ENCODE results near the gene TICRR.
"Not testable (repeated sequence)": the region's sequence is repeated elsewhere in the genome, so short reads cannot be mapped to it uniquely, and the experiment has no call there.

TICRR gene

GRCh38 chr15:89539027-89539426, 36.2 kb upstream of the TICRR start:
- no peak overlapping the region for H3K4me2 ChIP-seq (ENCODE audit: low read length, poor library complexity, severe bottlenecking)
- no peaks in the 10 kb centered on the region for H3K36me3 ChIP-seq (ENCODE audit: control insufficient read depth in 1 of 2, insufficient read depth in 2 of 2, low read depth in 1 of 2, low read length in 2 of 2)
- H4K91ac ChIP-seq (ENCODE audit: low read length) = no peak overlapping the region
- H2BK5ac ChIP-seq (ENCODE audit: low read depth, low read length, poor library complexity, severe bottlenecking) = no peak overlapping the region
- peaks cover 4 to 28% of the 10 kb centered on the region in 2 experiments for H3K27me3 ChIP-seq (ENCODE audit: control insufficient read depth in 1 of 2, insufficient read depth in 1 of 2, low read length in 2 of 2)
- no peak overlapping the region for H2AK5ac ChIP-seq (ENCODE audit: low read length, severe bottlenecking)
- H4K8ac ChIP-seq (ENCODE audit: low read length) = no peak overlapping the region
- H3K4ac ChIP-seq (ENCODE audit: low read depth in 1 of 2, low read length in 2 of 2) = no peak overlapping the region
- no peak for DNase-seq
- no peak overlapping the region for H2BK120ac ChIP-seq (ENCODE audit: low read depth, low read length)
- no peak overlapping the region for H2AFZ ChIP-seq (ENCODE audit: low read depth, low read length)
- H3K14ac ChIP-seq (ENCODE audit: low read length in 2 of 2) = no peak overlapping the region
- H3K18ac ChIP-seq (ENCODE audit: low read depth in 1 of 2, low read length in 2 of 2) = no peak overlapping the region
- H3K9ac ChIP-seq (ENCODE audit: low read length) = no peak overlapping the region
- no peak overlapping the region for H3K4me3 ChIP-seq (ENCODE audit: insufficient read depth in 1 of 2, low read depth in 1 of 2, low read length in 2 of 2)
- no peak overlapping the region for H2BK12ac ChIP-seq (ENCODE audit: low read length in 2 of 2)
- no peak overlapping the region for H2BK15ac ChIP-seq (ENCODE audit: low read depth, poor library complexity, severe bottlenecking)
- no peaks in the 10 kb centered on the region for H3K4me1 ChIP-seq (ENCODE audit: control insufficient read depth, insufficient read depth, low read depth, low read length)
- no peaks in the 10 kb centered on the region for H3K79me1 ChIP-seq (replicated peaks; ENCODE audit: low read length, poor library complexity, severe bottlenecking)
- no peak overlapping the region for H3K23ac ChIP-seq (ENCODE audit: low read length in 2 of 2)
- no peak overlapping the region for H3K27ac ChIP-seq (ENCODE audit: low read length, poor library complexity, severe bottlenecking)
- peaks cover 5% of the 10 kb centered on the region for H3K9me3 ChIP-seq (ENCODE audit: control insufficient read depth, low read length)
- WGBS = 53% methylated on average over 2 of the region's 2 CpGs

- H3K9me3 ChIP-seq (ENCODE audit: control insufficient read depth, low read length) = peaks cover 4% of the 10 kb centered on the region
- no peak overlapping the region for H2BK5ac ChIP-seq (ENCODE audit: low read depth, low read length, poor library complexity, severe bottlenecking)
These were observed 32.9 kb upstream of the TICRR start for GRCh38 chr15:89542369-89542768.

DNA sequence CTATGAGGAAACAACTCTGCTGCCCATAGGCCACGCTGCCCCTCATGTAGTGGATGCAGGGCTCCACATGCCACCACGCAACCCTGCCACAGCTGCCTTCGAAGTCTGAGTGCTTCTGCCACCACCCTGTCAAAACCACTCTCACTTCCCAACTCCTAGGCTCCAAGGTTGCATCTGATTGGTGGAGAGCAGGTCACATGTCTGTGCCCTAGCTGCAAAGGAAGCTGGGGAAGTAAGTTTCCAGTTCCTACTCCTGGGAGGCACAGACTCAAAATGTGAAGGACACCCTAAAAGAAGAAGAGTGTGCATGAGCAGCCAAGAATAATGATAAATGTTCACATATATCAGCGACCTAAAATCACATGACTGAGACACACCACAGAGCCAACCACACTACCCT, 31.9 kb upstream of the TICRR start:
- Histone ChIP-seq H3K23ac (ENCODE audit: low read length in 2 of 2) (no peak overlapping the region), H3K36me3 (ENCODE audit: control insufficient read depth in 1 of 2, insufficient read depth in 2 of 2, low read depth in 1 of 2, low read length in 2 of 2) (no peaks in the 10 kb centered on the region), H3K4me3 (ENCODE audit: insufficient read depth in 1 of 2, low read depth in 1 of 2, low read length in 2 of 2) (no peak overlapping the region), H4K91ac (ENCODE audit: low read length) (no peak overlapping the region), H3K9me3 (ENCODE audit: control insufficient read depth, low read length) (no peaks in the 10 kb centered on the region), H3K4me2 (ENCODE audit: low read length, poor library complexity, severe bottlenecking) (no peak overlapping the region), H4K8ac (ENCODE audit: low read length) (peak overlapping the region; percentile 30), H3K9ac (ENCODE audit: low read length) (no peak overlapping the region), H2BK120ac (ENCODE audit: low read depth, low read length) (no peak overlapping the region), H2BK12ac (ENCODE audit: low read length in 2 of 2) (no peak overlapping the region), H3K27ac (ENCODE audit: low read length, poor library complexity, severe bottlenecking) (no peak overlapping the region), H2AFZ (ENCODE audit: low read depth, low read length) (no peak overlapping the region), H3K79me1 (replicated peaks; ENCODE audit: low read length, poor library complexity, severe bottlenecking) (no peaks in the 10 kb centered on the region), H2BK5ac (ENCODE audit: low read depth, low read length, poor library complexity, severe bottlenecking) (no peak overlapping the region), H3K4ac (ENCODE audit: low read depth in 1 of 2, low read length in 2 of 2) (no peak overlapping the region), H3K14ac (ENCODE audit: low read length in 2 of 2) (no peak overlapping the region), H3K27me3 (ENCODE audit: control insufficient read depth in 1 of 2, insufficient read depth in 1 of 2, low read length in 2 of 2) (peaks cover 15 to 57% of the 10 kb centered on the region in 2 experiments), H2AK5ac (ENCODE audit: low read length, severe bottlenecking) (no peak overlapping the region), H3K18ac (ENCODE audit: low read depth in 1 of 2, low read length in 2 of 2) (no peak overlapping the region), H2BK15ac (ENCODE audit: low read depth, poor library complexity, severe bottlenecking) (no peak overlapping the region), H3K4me1 (ENCODE audit: control insufficient read depth, insufficient read depth, low read depth, low read length) (no peaks in the 10 kb centered on the region)
- DNase-seq = no peak
- 72% methylated on average over 4 of the region's 4 CpGs for WGBS

More at GRCh38 chr15:89542369-89542768, 32.9 kb upstream of the TICRR start:
- H3K4me2 ChIP-seq (ENCODE audit: low read length, poor library complexity, severe bottlenecking) = no peak overlapping the region
- H3K4me1 ChIP-seq (ENCODE audit: control insufficient read depth, insufficient read depth, low read depth, low read length) = no peaks in the 10 kb centered on the region
- no peak overlapping the region for H2AFZ ChIP-seq (ENCODE audit: low read depth, low read length)
- H3K27ac ChIP-seq (ENCODE audit: low read length, poor library complexity, severe bottlenecking) = no peak overlapping the region
- no peak overlapping the region for H3K14ac ChIP-seq (ENCODE audit: low read length in 2 of 2)
- no peak overlapping the region for H3K9ac ChIP-seq (ENCODE audit: low read length)
- no peak overlapping the region for H3K18ac ChIP-seq (ENCODE audit: low read depth in 1 of 2, low read length in 2 of 2)
- peaks cover 12 to 47% of the 10 kb centered on the region in 2 experiments for H3K27me3 ChIP-seq (ENCODE audit: control insufficient read depth in 1 of 2, insufficient read depth in 1 of 2, low read length in 2 of 2)
- no peak overlapping the region for H4K8ac ChIP-seq (ENCODE audit: low read length)
- WGBS = 68% methylated on average over 2 of the region's 3 CpGs
- H2BK12ac ChIP-seq (ENCODE audit: low read length in 2 of 2) = no peak overlapping the region
- no peak overlapping the region for H3K4ac ChIP-seq (ENCODE audit: low read depth in 1 of 2, low read length in 2 of 2)
- H3K23ac ChIP-seq (ENCODE audit: low read length in 2 of 2) = no peak overlapping the region
- H2BK120ac ChIP-seq (ENCODE audit: low read depth, low read length) = no peak overlapping the region
- no peak overlapping the region for H3K4me3 ChIP-seq (ENCODE audit: insufficient read depth in 1 of 2, low read depth in 1 of 2, low read length in 2 of 2)
- no peak overlapping the region for H2BK15ac ChIP-seq (ENCODE audit: low read depth, poor library complexity, severe bottlenecking)
- no peak overlapping the region for H4K91ac ChIP-seq (ENCODE audit: low read length)
- H3K79me1 ChIP-seq (replicated peaks; ENCODE audit: low read length, poor library complexity, severe bottlenecking) = no peaks in the 10 kb centered on the region
- DNase-seq = no peak
- no peak overlapping the region for H2AK5ac ChIP-seq (ENCODE audit: low read length, severe bottlenecking)
- H3K36me3 ChIP-seq (ENCODE audit: control insufficient read depth in 1 of 2, insufficient read depth in 2 of 2, low read depth in 1 of 2, low read length in 2 of 2) = no peaks in the 10 kb centered on the region

DNA sequence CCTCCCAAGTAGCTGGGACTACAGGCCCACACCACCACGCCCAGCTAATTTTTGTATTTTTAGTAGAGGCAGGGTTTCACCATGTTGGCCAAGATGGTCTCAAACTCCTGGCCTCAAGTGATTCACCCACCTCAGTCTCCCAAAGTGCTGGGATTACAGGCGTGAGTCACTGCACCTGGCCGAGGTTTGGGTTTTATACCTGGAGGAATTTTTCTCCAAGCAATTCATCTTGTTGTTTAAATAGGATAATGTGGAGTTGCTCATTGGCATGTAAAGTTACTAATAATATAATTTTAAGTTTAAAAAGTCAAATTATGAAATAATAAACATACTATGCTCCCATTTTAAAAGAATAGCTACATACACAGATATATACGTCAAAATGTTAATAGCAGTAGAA, 26.1 kb upstream of the TICRR start:
- H3K23ac ChIP-seq (ENCODE audit: low read length in 2 of 2); H3K36me3 ChIP-seq (ENCODE audit: control insufficient read depth in 1 of 2, insufficient read depth in 2 of 2, low read depth in 1 of 2, low read length in 2 of 2); H4K91ac ChIP-seq (ENCODE audit: low read length); H3K14ac ChIP-seq (ENCODE audit: low read length in 2 of 2); H2BK5ac ChIP-seq (ENCODE audit: low read depth, low read length, poor library complexity, severe bottlenecking); H2AFZ ChIP-seq (ENCODE audit: low read depth, low read length); H2BK120ac ChIP-seq (ENCODE audit: low read depth, low read length); H3K4me2 ChIP-seq (ENCODE audit: low read length, poor library complexity, severe bottlenecking); H3K9me3 ChIP-seq (ENCODE audit: control insufficient read depth, low read length); H3K27ac ChIP-seq (ENCODE audit: low read length, poor library complexity, severe bottlenecking); H3K9ac ChIP-seq (ENCODE audit: low read length); H2BK12ac ChIP-seq (ENCODE audit: low read length in 2 of 2); H4K8ac ChIP-seq (ENCODE audit: low read length); H3K4me3 ChIP-seq (ENCODE audit: insufficient read depth in 1 of 2, low read depth in 1 of 2, low read length in 2 of 2); H3K18ac ChIP-seq (ENCODE audit: low read depth in 1 of 2, low read length in 2 of 2); H2AK5ac ChIP-seq (ENCODE audit: low read length, severe bottlenecking); DNase-seq; H3K4ac ChIP-seq (ENCODE audit: low read depth in 1 of 2, low read length in 2 of 2); H2BK15ac ChIP-seq (ENCODE audit: low read depth, poor library complexity, severe bottlenecking); H3K4me1 ChIP-seq (ENCODE audit: control insufficient read depth, insufficient read depth, low read depth, low read length); H3K79me1 ChIP-seq (replicated peaks; ENCODE audit: low read length, poor library complexity, severe bottlenecking): not testable (repeated sequence)
- peaks cover 20 to 64% of the 10 kb centered on the region in 2 experiments for H3K27me3 ChIP-seq (ENCODE audit: control insufficient read depth in 1 of 2, insufficient read depth in 1 of 2, low read length in 2 of 2)
- 75% methylated on average over 1 of the region's 4 CpGs for whole genome bisulfite sequencing

Measured in mesenchymal stem cell (in vitro differentiated cells and primary cell).